Upper lobe of left lung (tissue), 6 donors: ENCODE data around the gene DIDO1. TPM values are rescaled to one million over a fixed set of nuclear protein-coding genes. Genes with fewer than 3 reads are reported as not detected.

Experiments
- ATAC-seq, 2 donors: fragments of 200-7000 bp; cut with Tn5 transposase; one replicate each; pipeline ENCODE4 v1.9.1; 2022; ENCODE audit warnings: mild to moderate bottlenecking in 2 of 2, moderate library complexity in 2 of 2; ENCODE audit not compliant: low FRiP score in 2 of 2
- DNase-seq, 2 donors: peaks; one replicate each; pipeline ENCODE4 v3.0.0-alpha.2; 2019 to 2020
- H3K27ac ChIP-seq, 4 donors: fragments of 200-600 bp; sonication (generic); one replicate each; pipeline ENCODE4 v1.5.1; 2016 to 2019
- H3K27me3 ChIP-seq, 4 donors: fragments of 200-600 bp; sonication (generic); one replicate each; pipeline ENCODE4 v1.5.1; 2017 to 2019
- H3K36me3 ChIP-seq, 4 donors: fragments of 200-600 bp; sonication (generic); one replicate each; pipeline ENCODE4 v1.5.1; 2016 to 2019
- H3K4me1 ChIP-seq, 4 donors: fragments of 200-600 bp; sonication (generic); one replicate each; pipeline ENCODE4 v1.5.1; 2018 to 2019
- H3K4me3 ChIP-seq, 4 donors: fragments of 200-600 bp; sonication (generic); one replicate each; pipeline ENCODE4 v1.5.1; 2017 to 2019; ENCODE audit warnings: mild to moderate bottlenecking in 2 of 4, moderate library complexity in 1 of 4
- H3K9me3 ChIP-seq, 4 donors: fragments of 200-600 bp; sonication (generic); one replicate each; pipeline ENCODE4 v1.5.1; 2018 to 2019
- EP300 ChIP-seq, 4 donors: sonication (generic); formaldehyde crosslinking; IDR thresholded peaks; one replicate each; pipeline ENCODE4 v1.5.1; 2017; ENCODE audit warnings: antibody characterized with exemption in 4 of 4, control low read depth in 2 of 4
- POLR2A ChIP-seq, 4 donors: fragments of 450-650 bp; IDR thresholded peaks; one replicate each; pipeline ENCODE4 v1.5.1; 2016 to 2017; ENCODE audit warnings: antibody characterized with exemption in 4 of 4, mild to moderate bottlenecking in 2 of 4
- POLR2AphosphoS5 ChIP-seq, 2 donors: sonication (generic); formaldehyde crosslinking; IDR thresholded peaks; one replicate each; pipeline ENCODE4 v1.5.1; 2017; ENCODE audit warnings: antibody characterized with exemption in 2 of 2
- WGBS, 2 donors: methylation state at CpG; one replicate each; pipeline ENCODE4 v1.1.5; 2017 to 2018; 5-methylcytosine and 5-hydroxymethylcytosine counted together
- total RNA-seq, 6 donors: library from RNA; depleted of rRNA in 4 of 6; stranded (reverse); fragments of >200 nt in 4 of 6; gene quantifications; one replicate each; pipeline versions ENCODE4 v1.1.0 to v1.2.1, GENCODE V29; 2016 to 2021
- TF ChIP-seq, protein P1 (sequence below), 6 experiments: fragments of 450-650 bp in 4 of 6; fragments of 200-600 bp in 2 of 6; sonication (generic) in 2 of 6; IDR thresholded peaks; one replicate each; pipeline ENCODE4 v1.5.1; 2016 to 2019; ENCODE audit warnings: antibody characterized with exemption in 6 of 6
- donor health status: DM: no; HTN: no; CAD: no; lungs with moderate emphysema.
- donor health status: DM: no; HTN: yes; CAD: no; lungs with severe emphysema.

Gene DIDO1
- total RNA-seq, 6 donors from 2014 or later = 51.6 to 109 (median 58.9) TPM

GRCh38 chr20:62894261-62894660 lies 32.0 kb downstream of the DIDO1 start:
- Histone ChIP-seq H3K9me3 (no peaks in the 10 kb centered on the region), H3K27ac (no peak overlapping the region), H3K4me3 (no peak overlapping the region), H3K36me3 (peaks cover 53 to 75% (median 71%) of the 10 kb centered on the region in 4 donors), H3K4me1 (peaks cover 0 to 5% (median 4%) of the 10 kb centered on the region in 4 donors), H3K27me3 (no peaks in the 10 kb centered on the region)
- DNase-seq = no peak
- WGBS, 2 donors = 92 to 93% methylated on average over 14 of the region's 14 CpGs
- ATAC-seq = no peak
- TF ChIP-seq POLR2A (IDR thresholded peaks at IDR 0.05) = no peak
- no peak for TF ChIP-seq POLR2AphosphoS5 (IDR thresholded peaks at IDR 0.05)
- TF ChIP-seq EP300 (IDR thresholded peaks at IDR 0.05) = no peak
- TF ChIP-seq, protein P1, sequence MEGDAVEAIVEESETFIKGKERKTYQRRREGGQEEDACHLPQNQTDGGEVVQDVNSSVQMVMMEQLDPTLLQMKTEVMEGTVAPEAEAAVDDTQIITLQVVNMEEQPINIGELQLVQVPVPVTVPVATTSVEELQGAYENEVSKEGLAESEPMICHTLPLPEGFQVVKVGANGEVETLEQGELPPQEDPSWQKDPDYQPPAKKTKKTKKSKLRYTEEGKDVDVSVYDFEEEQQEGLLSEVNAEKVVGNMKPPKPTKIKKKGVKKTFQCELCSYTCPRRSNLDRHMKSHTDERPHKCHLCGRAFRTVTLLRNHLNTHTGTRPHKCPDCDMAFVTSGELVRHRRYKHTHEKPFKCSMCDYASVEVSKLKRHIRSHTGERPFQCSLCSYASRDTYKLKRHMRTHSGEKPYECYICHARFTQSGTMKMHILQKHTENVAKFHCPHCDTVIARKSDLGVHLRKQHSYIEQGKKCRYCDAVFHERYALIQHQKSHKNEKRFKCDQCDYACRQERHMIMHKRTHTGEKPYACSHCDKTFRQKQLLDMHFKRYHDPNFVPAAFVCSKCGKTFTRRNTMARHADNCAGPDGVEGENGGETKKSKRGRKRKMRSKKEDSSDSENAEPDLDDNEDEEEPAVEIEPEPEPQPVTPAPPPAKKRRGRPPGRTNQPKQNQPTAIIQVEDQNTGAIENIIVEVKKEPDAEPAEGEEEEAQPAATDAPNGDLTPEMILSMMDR (IDR thresholded peaks at IDR 0.05) = no peak

- Histone ChIP-seq H3K9me3 (no peaks in the 10 kb centered on the region), H3K27ac (no peak overlapping the region), H3K4me1 (no peaks in the 10 kb centered on the region), H3K36me3 (peaks cover 59 to 80% (median 76%) of the 10 kb centered on the region in 4 donors), H3K27me3 (no peaks in the 10 kb centered on the region), H3K4me3 (no peak overlapping the region)
- DNase-seq (no peak), ATAC-seq (no peak)
- TF ChIP-seq EP300 (IDR thresholded peaks at IDR 0.05) (no peak), POLR2AphosphoS5 (IDR thresholded peaks at IDR 0.05) (no peak), POLR2A (IDR thresholded peaks at IDR 0.05) (no peak)
- TF ChIP-seq, protein P1 (IDR thresholded peaks at IDR 0.05) = no peak
- 93 to 100% methylated on average over 9 to 14 of the region's 14 CpGs for WGBS, 2 donors
Measured at GRCh38 chr20:62893700-62894099, 32.6 kb downstream of the DIDO1 start.

GRCh38 chr20:62892348-62893304 lies 33.7 kb downstream of the DIDO1 start:
- peaks cover 64 to 91% (median 87%) of the 10 kb centered on the region in 4 donors for H3K36me3 ChIP-seq
- no peak for DNase-seq
- no peak for TF ChIP-seq EP300 (IDR thresholded peaks at IDR 0.05)
- TF ChIP-seq, protein P1 (IDR thresholded peaks at IDR 0.05) = no peak
- no peak for TF ChIP-seq POLR2A (IDR thresholded peaks at IDR 0.05)
- TF ChIP-seq POLR2AphosphoS5 (IDR thresholded peaks at IDR 0.05) = no peak

DNA sequence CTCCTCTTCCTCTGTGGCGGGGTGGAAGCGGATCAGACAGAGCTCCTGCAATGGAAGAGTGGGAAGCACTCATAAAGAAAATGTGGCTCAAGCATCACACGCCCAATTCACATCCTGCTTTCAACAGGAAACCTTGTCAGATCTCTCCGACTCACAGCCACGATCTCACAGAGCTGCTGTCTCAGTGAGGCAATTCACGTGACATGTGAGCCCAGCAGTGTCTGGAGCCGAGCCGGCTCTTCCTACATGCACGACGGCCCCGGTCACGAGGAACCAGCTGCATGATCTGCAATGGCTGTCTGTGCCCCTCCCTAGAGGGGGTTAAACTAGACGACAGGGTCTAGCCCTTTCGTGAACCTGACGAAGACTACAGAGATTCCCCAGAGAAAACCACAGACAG lies 35.2 kb downstream of the DIDO1 start:
- ATAC-seq (no peak), DNase-seq (no peak)
- Histone ChIP-seq H3K9me3 (no peaks in the 10 kb centered on the region), H3K36me3 (peaks cover 64 to 100% (median 84%) of the 10 kb centered on the region in 4 donors), H3K27ac (no peak overlapping the region), H3K4me1 (no peaks in the 10 kb centered on the region), H3K4me3 (no peak overlapping the region), H3K27me3 (no peaks in the 10 kb centered on the region)
- 78 to 87% methylated on average over 10 to 15 of the region's 15 CpGs for WGBS, 2 donors
- TF ChIP-seq, protein P1 (IDR thresholded peaks at IDR 0.05) = no peak
- TF ChIP-seq POLR2A (IDR thresholded peaks at IDR 0.05) = no peak
- TF ChIP-seq EP300 (IDR thresholded peaks at IDR 0.05) = no peak
- no peak for TF ChIP-seq POLR2AphosphoS5 (IDR thresholded peaks at IDR 0.05)

More at GRCh38 chr20:62892348-62893304, 33.7 kb downstream of the DIDO1 start:
- Histone ChIP-seq H3K4me3 (no peak overlapping the region), H3K27ac (no peak overlapping the region), H3K27me3 (no peaks in the 10 kb centered on the region), H3K9me3 (no peaks in the 10 kb centered on the region), H3K4me1 (no peaks in the 10 kb centered on the region)
- no peak for ATAC-seq
- WGBS, 2 donors = 89 to 90% methylated on average over 22 to 25 of the region's 25 CpGs
